B cell (primary cell): Measurements from ENCODE around the gene KATNAL2. TPM values are rescaled to one million over a fixed set of nuclear protein-coding genes. Genes with fewer than 3 reads are reported as not detected.

Source experiments
- ATAC-seq: fragments of 200-7000 bp; cut with Tn5 transposase; one replicate; pipeline ENCODE4 v1.10.0; 2021; ENCODE audit warnings: low read depth, mild to moderate bottlenecking, moderate number of reproducible peaks, moderate library complexity
- CTCF ChIA-PET: fragments of 350-600 bp; sonication (Branson Sonifier 250); formaldehyde crosslinking; loops from one replicate; lab custom pipeline; 2021; ENCODE audit warnings: antibody characterized with exemption, inconsistent platforms; lab: Charles Lee
- POLR2A ChIA-PET: fragments of 350-600 bp; sonication (Branson Sonifier 250); formaldehyde crosslinking; loops from one replicate; lab custom pipeline; 2021; ENCODE audit warnings: antibody characterized with exemption; lab: Charles Lee
- DNase-seq: peaks from one replicate; pipeline ENCODE4 v3.0.0; 2013
- H2AFZ ChIP-seq: 2 replicates; pipeline ENCODE4 v1.6.1; 2012; ENCODE audit warnings: mild to moderate bottlenecking, low read depth, low read length; ENCODE audit not compliant: insufficient read depth, poor library complexity, severe bottlenecking
- H3K27ac ChIP-seq, 2 donors: 1 replicate in 1 of 2; 2 replicates in 1 of 2; pipeline ENCODE4 v1.5.1; 2012 to 2013; ENCODE audit warnings: low read length in 2 of 2, mild to moderate bottlenecking in 2 of 2, moderate library complexity in 1 of 2
- H3K27me3 ChIP-seq, 4 experiments: fragments of 200-600 bp in 1 of 4; sonication (generic) in 1 of 4; replicated peaks in 1 of 4; 1 replicate in 2 of 4; 2 replicates in 2 of 4; pipeline versions ENCODE4 v1.6.1 to v1.7.0; 2013 to 2016; ENCODE audit warnings: low read length in 3 of 4, mild to moderate bottlenecking in 2 of 4, mixed read lengths in 1 of 4, moderate library complexity in 1 of 4; ENCODE audit not compliant: insufficient read depth in 4 of 4, control insufficient read depth in 3 of 4; ENCODE audit errors: control extremely low read depth in 1 of 4
- H3K36me3 ChIP-seq, 2 experiments: replicated peaks in 1 of 2; 1 replicate in 1 of 2; 2 replicates in 1 of 2; pipeline versions ENCODE4 v1.6.1 to v1.7.1; 2013; ENCODE audit warnings: low read length in 1 of 2; ENCODE audit not compliant: insufficient read depth in 2 of 2, control insufficient read depth in 1 of 2; ENCODE audit errors: control extremely low read depth in 1 of 2, extremely low read depth in 1 of 2
- H3K4me1 ChIP-seq, 2 donors: fragments of 200-600 bp in 1 of 2; sonication (generic) in 1 of 2; 1 replicate in 1 of 2; 2 replicates in 1 of 2; pipeline versions ENCODE4 v1.5.1 to v1.6.1; 2013 to 2017; ENCODE audit warnings: low read length in 2 of 2; ENCODE audit not compliant: control insufficient read depth in 2 of 2, insufficient read depth in 2 of 2
- H3K4me2 ChIP-seq: replicated peaks from 2 replicates; pipeline ENCODE3; 2012; ENCODE audit warnings: mild to moderate bottlenecking, low read depth, low read length; ENCODE audit not compliant: poor library complexity, severe bottlenecking
- H3K4me3 ChIP-seq, 5 experiments: fragments of 200-600 bp in 1 of 5; sonication (generic) in 1 of 5; 1 replicate in 3 of 5; 2 replicates in 2 of 5; pipeline versions ENCODE4 v1.5.1 to v1.7.0; 2011 to 2016; ENCODE audit warnings: low read length in 4 of 5, mild to moderate bottlenecking in 4 of 5, low read depth in 2 of 5, control low read depth in 1 of 5, moderate library complexity in 1 of 5; ENCODE audit not compliant: insufficient read depth in 1 of 5; ENCODE audit errors: control extremely low read depth in 1 of 5, extremely low read depth in 1 of 5
- H3K79me2 ChIP-seq: fragments of 200-600 bp; sonication (generic); one replicate; pipeline ENCODE4 v1.6.0; 2016; ENCODE audit warnings: low read length; ENCODE audit not compliant: control insufficient read depth, insufficient read depth
- H3K9ac ChIP-seq: fragments of 200-600 bp; sonication (generic); 2 replicates; pipeline ENCODE4 v1.6.1; 2017; ENCODE audit warnings: mild to moderate bottlenecking, low read length, moderate library complexity
- H3K9me3 ChIP-seq, 3 donors: one replicate each; pipeline versions ENCODE4 v1.6.1 to v1.7.1; 2013; ENCODE audit warnings: low read length in 2 of 3; ENCODE audit not compliant: control insufficient read depth in 2 of 3, insufficient read depth in 1 of 3; ENCODE audit errors: control extremely low read depth in 1 of 3
- H4K20me1 ChIP-seq: 2 replicates; pipeline ENCODE4 v1.6.0; 2012; ENCODE audit warnings: mild to moderate bottlenecking, low read length; ENCODE audit not compliant: insufficient read depth, control insufficient read depth, poor library complexity, severe bottlenecking
- H3K27ac Mint-ChIP-seq: one replicate; pipeline ENCODE4 v1.8.0; 2021; ENCODE audit warnings: mixed read lengths
- H3K27me3 Mint-ChIP-seq: one replicate; pipeline ENCODE4 v1.8.0; 2021; ENCODE audit warnings: mixed read lengths
- H3K4me1 Mint-ChIP-seq: one replicate; pipeline ENCODE4 v1.8.0; 2021; ENCODE audit warnings: mixed read lengths
- H3K4me3 Mint-ChIP-seq: one replicate; pipeline ENCODE4 v1.8.0; 2021; ENCODE audit warnings: mixed read lengths
- H3K9me3 Mint-ChIP-seq: one replicate; pipeline ENCODE4 v1.8.0; 2022; ENCODE audit warnings: mixed read lengths; ENCODE audit not compliant: insufficient read depth
- CTCF ChIP-seq: fragments of 200-600 bp; IDR thresholded peaks from one replicate; pipeline ENCODE4 v1.8.0; 2022; ENCODE audit warnings: antibody characterized with exemption, mild to moderate bottlenecking
- EZH2 ChIP-seq: IDR thresholded peaks from 2 replicates; pipeline ENCODE4 v1.6.1; 2012; ENCODE audit warnings: borderline replicate concordance, low read depth, mild to moderate bottlenecking, moderate library complexity, low read length; ENCODE audit not compliant: insufficient read depth, poor library complexity, severe bottlenecking
- WGBS: methylation state at CpG from one replicate; pipeline ENCODE4 v1.1.5; 2013; ENCODE audit warnings: missing lambda C conversion rate; ENCODE audit not compliant: insufficient coverage; 5-methylcytosine and 5-hydroxymethylcytosine counted together
- intact Hi-C: fragments of 100-400 bp; cut with micrococcal nuclease; formaldehyde crosslinking; loops from one replicate; pipeline ENCODE4 v1.10.0; 2022
- polyA plus RNA-seq: library from polyadenylated mRNA; depleted of rRNA; stranded (reverse); fragments of >200 nt; gene quantifications from 2 replicates; pipeline ENCODE4 v1.2.3, GENCODE V29; 2012
- total RNA-seq, 2 donors: library from RNA; stranded (reverse); fragments of 120-200 nt in 1 of 2; gene quantifications; 1 replicate in 1 of 2; 2 replicates in 1 of 2; pipeline versions ENCODE4 v1.2.3 to v1.2.4, GENCODE V29; 2013 to 2022

Gene KATNAL2
- total and polyA plus RNA-seq, 2 donors (not counting 1 experiment from before 2014, with no cell fraction given) = 1.3 to 3.1 TPM

DNA sequence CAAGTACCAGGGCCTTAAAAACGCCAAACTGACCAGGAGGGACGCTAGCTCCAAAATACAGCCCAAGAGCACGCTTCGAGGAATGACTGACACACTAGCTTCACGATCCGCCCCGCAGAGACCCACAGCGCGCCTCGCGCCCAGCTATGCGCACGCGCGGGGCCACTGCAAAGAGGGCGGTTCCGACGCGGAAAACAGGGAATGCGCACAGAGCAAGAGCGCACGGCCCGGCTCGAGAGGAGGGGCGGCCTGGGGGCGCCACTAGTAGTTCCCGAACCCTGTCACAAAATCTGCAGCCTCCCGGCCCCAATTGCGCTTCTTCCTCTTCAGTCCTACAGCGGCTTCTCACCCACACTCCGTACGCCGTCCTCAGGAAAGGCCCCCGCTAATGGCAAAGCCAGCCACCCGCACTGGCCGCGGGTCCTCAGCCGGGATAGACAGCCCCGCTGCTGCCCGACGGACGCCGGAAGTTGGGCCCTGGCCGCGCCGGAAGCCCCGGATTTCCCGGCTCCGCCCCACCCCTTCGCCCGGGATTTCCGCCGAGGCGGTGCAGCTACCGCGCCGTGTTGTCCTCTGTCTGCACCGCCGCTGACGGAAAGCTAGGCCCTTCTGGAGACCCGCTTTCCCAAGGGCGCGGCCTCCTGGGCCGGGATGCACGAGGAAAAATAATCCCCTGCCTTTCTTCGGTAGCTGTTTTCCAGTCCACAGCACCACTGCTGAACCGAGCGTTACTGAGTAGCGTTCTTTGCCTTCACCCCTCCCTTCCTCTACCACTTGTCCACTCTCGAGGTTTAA, 232.8 kb downstream of the KATNAL2 start, which contains the start of gene HDHD2:
TSS of gene HDHD2 (minus strand) at position 472 of the 795 bp plus-strand sequence. CDS start 14,061 bp downstream, outside the sequence.
- ChIA-PET POLR2A (interaction anchor here (1.1 to 1.2 kb wide), 2 partner anchors 26 to 233 kb away, joined by 3 to 5 read pairs; partner anchors contain the start of genes IER3IP1, KATNAL2 and PIAS2), CTCF (interaction anchor here (0.6 to 1.7 kb wide), 4 partner anchors 14 to 599 kb away, joined by 3 to 5 read pairs (median 4); no protein-coding TSS in a partner anchor)
- peaks cover 0 to 7% of the 10 kb centered on the region in 2 experiments for H3K36me3 ChIP-seq
- Mint-ChIP-seq H3K4me3 (peak within 1 kb of the TSS; percentile 95), H3K27me3 (no peaks in the 10 kb centered on the region), H3K9me3 (no peaks in the 10 kb centered on the region), H3K4me1 (peaks cover 35% of the 10 kb centered on the region), H3K27ac (peak within 1 kb of the TSS; percentile 92)
- peak within 1 kb of the TSS; percentile 73 to 97 (median 87) for H3K4me3 ChIP-seq
- H3K4me2 ChIP-seq = peak within 1 kb of the TSS; percentile 83
- H3K9me3 ChIP-seq = peaks cover 0 to 4% (median 0%) of the 10 kb centered on the region in 3 donors
- H2AFZ ChIP-seq = peak within 1 kb of the TSS; percentile 98
- H3K9ac ChIP-seq = peak within 1 kb of the TSS; percentile 85
- peak within 1 kb of the TSS; percentile 48 to 89 for H3K27ac ChIP-seq
- under 1% methylated on average over 70 of the region's 70 CpGs for WGBS
- H3K79me2 ChIP-seq = peaks cover 43% of the 10 kb centered on the region
- DNase-seq (peak; percentile 73), ATAC-seq (peak; percentile 77)
- H3K27me3 ChIP-seq = no peaks in the 10 kb centered on the region
- peaks cover 5% of the 10 kb centered on the region for H4K20me1 ChIP-seq
- H3K4me1 ChIP-seq = peaks cover 14 to 15% of the 10 kb centered on the region in 2 donors
- TF ChIP-seq EZH2 = no peak
- no peak for TF ChIP-seq CTCF
- intact Hi-C loops = loop anchor here (1.0 to 10.0 kb wide), 4 partner anchors 26 to 1045 kb away; partner anchors contain the start of genes HAUS1, IER3IP1, KATNAL2 and PIAS2
